ENCODE data around the gene LRRN3. TPM values are rescaled to one million over a fixed set of nuclear protein-coding genes. Genes with fewer than 3 reads are reported as not detected.
A peak's percentile ranks its signal among the peaks of the same experiment; 100 is the strongest.

Gene LRRN3
- total and polyA plus RNA-seq, 10 of the 15 experiments (the other 5 are each of a cell fraction or from before 2014, with no cell fraction given): 0.02 to 0.24 (median 0.11) TPM; not detected in 3

DNA sequence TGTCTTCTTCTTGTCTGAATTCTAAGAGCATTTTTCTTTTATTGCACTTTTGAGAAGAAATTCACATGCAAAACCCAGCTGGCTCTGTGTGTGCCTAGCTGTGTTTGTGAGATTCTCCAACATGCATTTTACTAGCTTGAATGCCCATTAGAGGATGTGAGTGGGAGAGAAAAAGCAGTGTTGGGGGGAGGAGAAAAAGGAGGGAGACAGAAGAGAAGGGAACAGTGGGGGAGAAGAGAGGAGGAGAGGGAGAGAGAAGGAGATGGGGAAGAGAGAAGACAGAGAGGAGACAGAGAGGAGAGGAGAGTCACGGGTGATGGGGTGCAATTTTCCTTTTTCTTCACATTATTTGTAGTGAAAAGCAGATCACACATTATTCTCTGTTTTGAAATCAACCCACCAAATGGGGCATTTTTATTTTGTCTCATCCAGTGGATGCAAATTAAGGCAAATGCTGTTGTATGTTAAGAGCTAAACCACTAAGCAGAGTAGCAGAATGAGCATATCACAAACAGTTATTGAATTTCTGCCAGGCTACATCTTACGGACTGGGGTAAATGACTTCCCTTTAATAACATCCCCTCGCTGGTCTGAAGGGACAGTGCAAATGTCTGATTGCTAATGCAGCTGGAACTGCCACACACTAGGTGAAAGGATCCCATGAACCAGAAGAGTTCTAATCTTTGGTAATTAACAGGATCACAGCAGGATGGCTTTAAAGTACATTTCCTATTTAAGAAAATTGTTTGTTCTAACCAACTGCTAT lies 849 bp downstream of the LRRN3 start:
- Histone ChIP-seq H3K27me3 (replicated peaks in 1 of 2; ENCODE audit: control insufficient read depth in 2 of 2, insufficient read depth in 2 of 2, low read length in 1 of 2) (no peaks in the 10 kb centered on the region), H3K4me2 (ENCODE audit: control insufficient read depth, insufficient read depth) (peak overlapping the region; percentile 35; the same call in 1 of the 2 replicates), H3K9me3 (replicated peaks; ENCODE audit: control insufficient read depth, insufficient read depth, low read length) (no peaks in the 10 kb centered on the region), H3K36me3 (ENCODE audit: control insufficient read depth in 2 of 2, insufficient read depth in 2 of 2, low read length in 1 of 2) (no peaks in the 10 kb centered on the region), H3K4me1 (ENCODE audit: control insufficient read depth, insufficient read depth, low read length) (peaks cover 11% of the 10 kb centered on the region), H4K20me1 (ENCODE audit: control insufficient read depth, insufficient read depth) (no peaks in the 10 kb centered on the region), H3K27ac (ENCODE audit: control insufficient read depth, insufficient read depth) (no peak overlapping the region), H2AFZ (ENCODE audit: control insufficient read depth, low read depth, low read length) (no peak overlapping the region; the same call in 1 of the 2 replicates), H3K9ac (ENCODE audit: control insufficient read depth, insufficient read depth, low read length) (no peak overlapping the region), H3K4me3 (no peak overlapping the region), H3K79me2 (ENCODE audit: control insufficient read depth, insufficient read depth, low read length) (no peaks in the 10 kb centered on the region)
- in situ Hi-C loops (cut with MboI) (loop anchor here (5.0 kb wide), 2 partner anchors 396 to 641 kb away; no protein-coding TSS in a partner anchor), intact Hi-C loops (cut with micrococcal nuclease; ENCODE audit: unreplicated experiment) (loop anchor here (2.0 to 10.0 kb wide), 3 partner anchors 231 to 1247 kb away; no protein-coding TSS in a partner anchor)
- no TSS peak for BruUV-seq (replicated peaks)
- ATAC-seq (peak; percentile 60), FAIRE-seq (no peak), DNase-seq (ENCODE audit: low read depth, low spot score) (no peak)
- TF ChIP-seq, protein P1, sequence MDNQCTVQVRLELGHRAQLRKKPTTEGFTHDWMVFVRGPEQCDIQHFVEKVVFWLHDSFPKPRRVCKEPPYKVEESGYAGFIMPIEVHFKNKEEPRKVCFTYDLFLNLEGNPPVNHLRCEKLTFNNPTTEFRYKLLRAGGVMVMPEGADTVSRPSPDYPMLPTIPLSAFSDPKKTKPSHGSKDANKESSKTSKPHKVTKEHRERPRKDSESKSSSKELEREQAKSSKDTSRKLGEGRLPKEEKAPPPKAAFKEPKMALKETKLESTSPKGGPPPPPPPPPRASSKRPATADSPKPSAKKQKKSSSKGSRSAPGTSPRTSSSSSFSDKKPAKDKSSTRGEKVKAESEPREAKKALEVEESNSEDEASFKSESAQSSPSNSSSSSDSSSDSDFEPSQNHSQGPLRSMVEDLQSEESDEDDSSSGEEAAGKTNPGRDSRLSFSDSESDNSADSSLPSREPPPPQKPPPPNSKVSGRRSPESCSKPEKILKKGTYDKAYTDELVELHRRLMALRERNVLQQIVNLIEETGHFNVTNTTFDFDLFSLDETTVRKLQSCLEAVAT (IDR thresholded peaks at IDR 0.05): no peak
- TF ChIP-seq MYC (IDR thresholded peaks at IDR 0.05; ENCODE audit: insufficient read depth, insufficient read length, insufficient replicate concordance, low read length, severe bottlenecking) (no peak), ASH2L (IDR thresholded peaks at IDR 0.05; ENCODE audit: borderline replicate concordance, low read depth) (no peak), SRF (IDR thresholded peaks at IDR 0.05; ENCODE audit: low read depth in 2 of 2, low read length in 2 of 2) (no peak), LARP7 (IDR thresholded peaks at IDR 0.05) (no peak), SMC3 (IDR thresholded peaks at IDR 0.05; ENCODE audit: borderline replicate concordance, low read length) (no peak), SUZ12 (IDR thresholded peaks at IDR 0.05; ENCODE audit: unreplicated experiment) (no peak), RAD21 (IDR thresholded peaks at IDR 0.05; ENCODE audit: insufficient read depth, low read depth, low read length) (no peak), ZNF207 (IDR thresholded peaks at IDR 0.05; ENCODE audit: borderline replicate concordance) (no peak)
- CTCF ChIA-PET: interaction anchor here (0.7 to 2.0 kb wide), 11 partner anchors 9 to 645 kb away, joined by 3 to 11 read pairs (median 4); no protein-coding TSS in a partner anchor
- SMC1A ChIA-PET (ENCODE audit: uncharacterized antibody, unreplicated experiment): interaction anchor here (1.0 to 3.7 kb wide), 9 partner anchors 8 to 407 kb away, joined by 3 to 29 read pairs (median 3); no protein-coding TSS in a partner anchor
- POLR2A ChIA-PET: interaction anchor here (0.6 kb wide), 1 partner anchor 1244 kb away, joined by 3 read pairs; no protein-coding TSS in a partner anchor
- WGBS (ENCODE audit: insufficient coverage, insufficient replicate concordance, low lambda C conversion rate, missing lambda C conversion rate): 15% methylated on average over 3 of the region's 3 CpGs
- RAD21 ChIA-PET (ENCODE audit: unreplicated experiment): interaction anchor here (0.7 to 3.1 kb wide), 6 partner anchors 10 to 643 kb away, joined by 3 to 8 read pairs (median 4); no protein-coding TSS in a partner anchor

Measured in GM12878 (cell line).